ENCODE results near the gene PLAAT5.
A peak's percentile ranks its signal among the peaks of the same experiment; 100 is the strongest.
"Not testable (repeated sequence)": the region's sequence is repeated elsewhere in the genome, so short reads cannot be mapped to it uniquely, and the experiment has no call there.

PLAAT5 gene

GRCh38 chr11:63478896-63479295, 12.1 kb downstream of the PLAAT5 start:
- DNase-seq: peak; percentile 72

- DNase-seq: no peak
Observed at GRCh38 chr11:63476618-63477017, 14.3 kb downstream of the PLAAT5 start.

- no peak for DNase-seq
Observed at GRCh38 chr11:63472372-63472771, 18.6 kb downstream of the PLAAT5 start.

GRCh38 chr11:63470311-63470710, 20.7 kb downstream of the PLAAT5 start:
- no peak for DNase-seq

- DNase-seq: no peak
Observed at GRCh38 chr11:63462137-63462536, 28.8 kb downstream of the PLAAT5 start.

GRCh38 chr11:63459586-63459985, 31.4 kb downstream of the PLAAT5 start:
- no peak for DNase-seq

GRCh38 chr11:63448646-63449045, 42.3 kb downstream of the PLAAT5 start:
- no peak for DNase-seq

GRCh38 chr11:63445720-63446119, 45.2 kb downstream of the PLAAT5 start:
- DNase-seq: peak; percentile 29

- DNase-seq: no peak
Observed at GRCh38 chr11:63445118-63445517, 45.8 kb downstream of the PLAAT5 start.

GRCh38 chr11:63444160-63444559, 46.8 kb downstream of the PLAAT5 start:
- no peak for DNase-seq

- DNase-seq: no peak
Observed at GRCh38 chr11:63443714-63444113, 47.3 kb downstream of the PLAAT5 start.

- DNase-seq: not testable (repeated sequence)
Observed at GRCh38 chr11:63435831-63436230, 55.1 kb downstream of the PLAAT5 start.

- not testable (repeated sequence) for DNase-seq
Observed at GRCh38 chr11:63435351-63435750, 55.6 kb downstream of the PLAAT5 start.

- DNase-seq: not testable (repeated sequence)
Observed at GRCh38 chr11:63430731-63431130, 60.2 kb downstream of the PLAAT5 start.

- no peak for DNase-seq
Observed at GRCh38 chr11:63427971-63428508, 62.9 kb downstream of the PLAAT5 start.

GRCh38 chr11:63417174-63417852, 73.7 kb downstream of the PLAAT5 start:
- no peak for DNase-seq

Measured in fibroblast of skin of right quadriceps (primary cell).